Measurements from ENCODE around the gene KRTAP12-1.

DNA sequence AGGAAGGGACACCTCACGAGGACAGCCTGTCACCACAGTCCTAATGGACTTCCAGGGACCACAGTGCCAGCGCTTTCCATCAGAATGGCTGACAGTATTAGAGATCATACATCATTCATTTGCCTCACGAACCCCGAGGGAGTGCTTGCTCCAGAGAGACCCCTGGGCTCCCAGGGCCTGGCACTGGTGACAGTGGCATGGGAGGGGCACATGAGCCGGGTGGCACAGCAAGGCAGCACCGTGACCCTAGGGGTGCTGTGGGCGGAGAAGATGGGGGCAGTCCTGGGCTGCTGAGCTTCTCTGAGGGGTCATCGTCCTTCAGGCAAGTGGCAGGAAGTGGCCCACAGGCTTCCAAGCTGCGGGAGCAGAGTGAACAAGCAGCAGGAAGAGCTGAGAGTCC lies 45.8 kb upstream of the KRTAP12-1 start:
- TF ChIP-seq SNAI2 (CRISPR knock-in tag; IDR thresholded peaks at IDR 0.05) (no peak), GLIS3 (CRISPR knock-in tag; IDR thresholded peaks at IDR 0.05) (no peak)

All from SK-N-SH treated with all-trans-retinoic acid at 6 μM for 48 hours (cell line).